Neural cell (in vitro differentiated cells): ENCODE measurements around the gene RSPRY1. TPM values are rescaled to one million over a fixed set of nuclear protein-coding genes. Genes with fewer than 3 reads are reported as not detected.

ENCODE experiments used
- H2AFZ ChIP-seq: fragments of 200-600, 300-800 bp; sonication (generic), shearing (Covaris generic); 2 replicates; pipeline ENCODE4 v1.6.0; 2014; ENCODE audit warnings: low read depth, mild to moderate bottlenecking, antibody characterized with exemption, low read length, moderate library complexity
- H3F3A ChIP-seq: fragments of 200-600 bp; shearing (Covaris generic); 2 replicates; pipeline ENCODE4 v1.6.1; 2016; ENCODE audit warnings: mild to moderate bottlenecking, moderate library complexity, mixed read lengths, antibody characterized with exemption, low read length; ENCODE audit not compliant: insufficient read depth, poor library complexity, severe bottlenecking
- H3K27ac ChIP-seq: fragments of 200-600, 300-800 bp; sonication (generic), shearing (Covaris generic); 2 replicates; pipeline ENCODE4 v1.5.1; 2014; ENCODE audit warnings: mild to moderate bottlenecking, low read length, moderate library complexity
- H3K27me3 ChIP-seq: fragments of 300-800, 200-600 bp; sonication (generic), shearing (Covaris generic); 2 replicates; pipeline ENCODE4 v1.6.0; 2014; ENCODE audit warnings: mild to moderate bottlenecking, low read depth, low read length, moderate library complexity; ENCODE audit not compliant: insufficient read depth
- H3K36me3 ChIP-seq: fragments of 300-800, 200-600 bp; sonication (generic), shearing (Covaris generic); 2 replicates; pipeline ENCODE4 v1.5.1; 2014; ENCODE audit warnings: mild to moderate bottlenecking, antibody characterized with exemption, low read length, moderate library complexity; ENCODE audit not compliant: insufficient read depth
- H3K4me2 ChIP-seq: fragments of 300-800, 200-600 bp; sonication (generic), shearing (Covaris generic); 2 replicates; pipeline ENCODE4 v1.6.0; 2014; ENCODE audit warnings: mild to moderate bottlenecking, low read length
- H3K4me3 ChIP-seq: fragments of 300-800, 200-600 bp; sonication (generic), shearing (Covaris generic); 2 replicates; pipeline ENCODE4 v1.5.1; 2014; ENCODE audit warnings: mild to moderate bottlenecking, low read length, moderate library complexity
- H3K79me2 ChIP-seq: fragments of 200-600 bp; shearing (Covaris generic); replicated peaks from 2 replicates; pipeline ENCODE4 v1.6.0; 2014; ENCODE audit warnings: mild to moderate bottlenecking, low read length, moderate library complexity; ENCODE audit not compliant: insufficient read depth
- H3K9ac ChIP-seq: fragments of 300-800, 200-600 bp; sonication (generic), shearing (Covaris generic); 2 replicates; pipeline ENCODE4 v1.6.1; 2016; ENCODE audit warnings: mild to moderate bottlenecking, low read length, mixed read lengths
- H3K9me2 ChIP-seq: fragments of 200-600 bp; shearing (Covaris generic); 2 replicates; pipeline ENCODE4 v1.6.1; 2016; ENCODE audit warnings: mild to moderate bottlenecking, low read length, mixed read lengths; ENCODE audit not compliant: insufficient read depth
- H3K9me3 ChIP-seq: fragments of 200-600, 300-800 bp; sonication (generic), shearing (Covaris generic); 2 replicates; pipeline ENCODE4 v1.6.1; 2016; ENCODE audit warnings: mild to moderate bottlenecking, mixed run types, low read length, moderate library complexity, mixed read lengths
- H4K20me1 ChIP-seq: fragments of 200-600 bp; shearing (Covaris generic); 2 replicates; pipeline ENCODE4 v1.6.1; 2016; ENCODE audit warnings: mild to moderate bottlenecking, mixed run types; ENCODE audit not compliant: insufficient read depth
- CTCF ChIP-seq: fragments of 450-650 bp; IDR thresholded peaks from 2 replicates; pipeline ENCODE4 v1.5.1; 2014; ENCODE audit warnings: antibody characterized with exemption, mild to moderate bottlenecking, moderate library complexity; ENCODE audit not compliant: poor library complexity, severe bottlenecking
- EP300 ChIP-seq: fragments of 450-650 bp; conservative IDR thresholded peaks from 2 replicates; pipeline ENCODE4 v1.6.1; 2014; ENCODE audit warnings: antibody characterized with exemption, mild to moderate bottlenecking, moderate library complexity; ENCODE audit not compliant: poor library complexity, severe bottlenecking
- MXI1 ChIP-seq: fragments of 450-650 bp; conservative IDR thresholded peaks from 2 replicates; pipeline ENCODE4 v1.6.1; 2014; ENCODE audit warnings: antibody characterized with exemption, mild to moderate bottlenecking; ENCODE audit not compliant: poor library complexity, severe bottlenecking
- POLR2AphosphoS5 ChIP-seq: IDR thresholded peaks from 2 replicates; pipeline ENCODE4 v1.6.1; 2012
- RAD21 ChIP-seq: fragments of 450-650 bp; conservative IDR thresholded peaks from 2 replicates; pipeline ENCODE4 v1.6.1; 2014; ENCODE audit warnings: antibody characterized with exemption, mild to moderate bottlenecking, moderate library complexity
- REST ChIP-seq: IDR thresholded peaks from 2 replicates; pipeline ENCODE4 v1.6.1; 2012; ENCODE audit warnings: borderline replicate concordance
- SMC3 ChIP-seq: fragments of 450-650 bp; conservative IDR thresholded peaks from 2 replicates; pipeline ENCODE4 v1.6.1; 2014; ENCODE audit warnings: antibody characterized with exemption, mild to moderate bottlenecking, moderate library complexity; ENCODE audit not compliant: poor library complexity
- TAF1 ChIP-seq: IDR thresholded peaks from 2 replicates; pipeline ENCODE4 v1.6.1; 2012; ENCODE audit warnings: low read depth
- polyA plus RNA-seq: library from polyadenylated mRNA; depleted of rRNA; stranded (reverse); fragments of >200 nt; gene quantifications from 2 replicates; pipeline ENCODE4 v1.2.3, GENCODE V29; 2014

RSPRY1 gene
- polyA plus RNA-seq, 1 donor from 2014 or later: 62.0 TPM

GRCh38 chr16:57166451-57166850 is 19.7 kb upstream of the RSPRY1 start:
- Histone ChIP-seq H3K27me3 (no peaks in the 10 kb centered on the region), H3K79me2 (no peaks in the 10 kb centered on the region), H3K4me3 (no peak overlapping the region), H4K20me1 (no peaks in the 10 kb centered on the region), H3K36me3 (peaks cover 12% of the 10 kb centered on the region), H3K9me2 (no peaks in the 10 kb centered on the region), H3K4me2 (no peak overlapping the region), H3K9me3 (no peaks in the 10 kb centered on the region), H3K27ac (no peak overlapping the region), H3F3A (peaks cover 5% of the 10 kb centered on the region), H3K9ac (no peak overlapping the region), H2AFZ (no peak overlapping the region)
- TF ChIP-seq POLR2AphosphoS5 (no peak), SMC3 (no peak), RAD21 (no peak), EP300 (no peak), REST (no peak), TAF1 (no peak), CTCF (no peak)

GRCh38 chr16:57166951-57167350 is 19.2 kb upstream of the RSPRY1 start:
- H3K4me3 ChIP-seq: no peak overlapping the region
- TF ChIP-seq MXI1: no peak
- H3K9ac ChIP-seq: no peak overlapping the region
- no peaks in the 10 kb centered on the region for H3K9me2 ChIP-seq
- no peaks in the 10 kb centered on the region for H3K79me2 ChIP-seq
- peaks cover 17% of the 10 kb centered on the region for H3K36me3 ChIP-seq
- no peaks in the 10 kb centered on the region for H3K27me3 ChIP-seq
- peaks cover 5% of the 10 kb centered on the region for H3F3A ChIP-seq
- no peak overlapping the region for H3K27ac ChIP-seq
- no peaks in the 10 kb centered on the region for H4K20me1 ChIP-seq
- H3K9me3 ChIP-seq: no peaks in the 10 kb centered on the region
- H3K4me2 ChIP-seq: no peak overlapping the region
- no peak overlapping the region for H2AFZ ChIP-seq

GRCh38 chr16:57167538-57167937 is 18.6 kb upstream of the RSPRY1 start:
- Histone ChIP-seq H3K27ac (no peak overlapping the region), H4K20me1 (no peaks in the 10 kb centered on the region), H3K79me2 (no peaks in the 10 kb centered on the region), H3K27me3 (no peaks in the 10 kb centered on the region), H3K36me3 (peaks cover 19% of the 10 kb centered on the region), H3K9me2 (no peaks in the 10 kb centered on the region), H2AFZ (no peak overlapping the region), H3K9me3 (no peaks in the 10 kb centered on the region), H3K4me3 (no peak overlapping the region), H3F3A (peaks cover 5% of the 10 kb centered on the region), H3K4me2 (no peak overlapping the region), H3K9ac (no peak overlapping the region)
- TF ChIP-seq SMC3 (no peak), MXI1 (no peak), RAD21 (no peak), REST (no peak), POLR2AphosphoS5 (no peak)
